H9 (cell line): ENCODE data around the gene UMAD1. TPM values are rescaled to one million over a fixed set of nuclear protein-coding genes. Genes with fewer than 3 reads are reported as not detected.

Source experiments
- DNase-seq: peaks from one replicate; pipeline ENCODE4 v3.0.0-alpha.2; 2017
- H2AFZ ChIP-seq: one replicate; pipeline ENCODE4 v1.6.1; 2013; ENCODE audit warnings: mild to moderate bottlenecking, low read length, control low read depth, moderate library complexity
- H2AK5ac ChIP-seq: 2 replicates; pipeline ENCODE4 v1.6.1; 2013; ENCODE audit warnings: low read length, control low read depth, mixed read lengths; ENCODE audit not compliant: insufficient read length
- H2BK120ac ChIP-seq: one replicate; pipeline ENCODE4 v1.6.1; 2013; ENCODE audit warnings: low read depth, mild to moderate bottlenecking, low read length, control low read depth, inconsistent platforms; ENCODE audit not compliant: poor library complexity, severe bottlenecking
- H2BK12ac ChIP-seq: 2 replicates; pipeline ENCODE4 v1.6.1; 2013; ENCODE audit warnings: low read length, control low read depth, mixed read lengths, low read depth; ENCODE audit not compliant: insufficient read length
- H2BK15ac ChIP-seq: 2 replicates; pipeline ENCODE4 v1.6.1; 2013; ENCODE audit warnings: low read depth, low read length, control low read depth
- H2BK20ac ChIP-seq: one replicate; pipeline ENCODE4 v1.6.1; 2013; ENCODE audit warnings: low read depth, mild to moderate bottlenecking, low read length, control low read depth, inconsistent platforms; ENCODE audit not compliant: poor library complexity, severe bottlenecking
- H2BK5ac ChIP-seq: 2 replicates; pipeline ENCODE4 v1.6.1; 2013; ENCODE audit warnings: low read length, control low read depth, mixed read lengths; ENCODE audit not compliant: insufficient read length
- H3K14ac ChIP-seq: 2 replicates; pipeline ENCODE4 v1.6.1; 2013; ENCODE audit warnings: low read length, control low read depth; ENCODE audit not compliant: insufficient read depth
- H3K18ac ChIP-seq: 2 replicates; pipeline ENCODE4 v1.6.1; 2013; ENCODE audit warnings: low read depth, mild to moderate bottlenecking, mixed read lengths, low read length, control low read depth; ENCODE audit not compliant: insufficient read length
- H3K23ac ChIP-seq: 2 replicates; pipeline ENCODE4 v1.6.1; 2013; ENCODE audit warnings: low read length, control low read depth, mixed read lengths, low read depth; ENCODE audit not compliant: insufficient read length
- H3K23me2 ChIP-seq: 2 replicates; pipeline ENCODE4 v1.6.1; 2013; ENCODE audit warnings: low read depth, mild to moderate bottlenecking, mixed read lengths, low read length, control low read depth; ENCODE audit not compliant: insufficient read length, poor library complexity, severe bottlenecking
- H3K27ac ChIP-seq: 2 replicates; pipeline ENCODE4 v1.5.1; 2013; ENCODE audit warnings: low read length, control low read depth, mixed read lengths, low read depth; ENCODE audit not compliant: insufficient read length
- H3K27me3 ChIP-seq: 2 replicates; pipeline ENCODE4 v1.6.1; 2013; ENCODE audit warnings: low read length, control low read depth, inconsistent platforms; ENCODE audit not compliant: insufficient read depth
- H3K4ac ChIP-seq: 2 replicates; pipeline ENCODE4 v1.6.1; 2013; ENCODE audit warnings: low read depth, mild to moderate bottlenecking, control low read depth, inconsistent platforms, low read length, moderate library complexity
- H3K4me1 ChIP-seq: 2 replicates; pipeline ENCODE4 v1.6.1; 2013; ENCODE audit warnings: low read length, control low read depth, inconsistent platforms; ENCODE audit not compliant: insufficient read depth
- H3K4me2 ChIP-seq: 2 replicates; pipeline ENCODE4 v1.6.1; 2013; ENCODE audit warnings: low read length, control low read depth, mixed read lengths; ENCODE audit not compliant: insufficient read length, insufficient read depth
- H3K56ac ChIP-seq: 2 replicates; pipeline ENCODE4 v1.6.1; 2013; ENCODE audit warnings: low read depth, mild to moderate bottlenecking, mixed read lengths, low read length, control low read depth; ENCODE audit not compliant: insufficient read length
- H3K79me1 ChIP-seq: 2 replicates; pipeline ENCODE4 v1.6.1; 2013; ENCODE audit warnings: low read depth, mild to moderate bottlenecking, moderate library complexity, low read length, control low read depth, inconsistent platforms; ENCODE audit not compliant: insufficient read depth, poor library complexity, severe bottlenecking
- H3K79me2 ChIP-seq: 2 replicates; pipeline ENCODE4 v1.6.1; 2013; ENCODE audit warnings: low read length, control low read depth, inconsistent platforms; ENCODE audit not compliant: insufficient read depth
- H3K9ac ChIP-seq: 2 replicates; pipeline ENCODE4 v1.6.1; 2013; ENCODE audit warnings: low read length, control low read depth, mixed read lengths; ENCODE audit not compliant: insufficient read length; ENCODE audit errors: extremely low read depth
- H3K9me3 ChIP-seq: one replicate; pipeline ENCODE4 v1.6.1; 2013; ENCODE audit warnings: low read depth, low read length, inconsistent platforms; ENCODE audit not compliant: control insufficient read depth
- H3T11ph ChIP-seq: one replicate; pipeline ENCODE4 v1.6.1; 2013; ENCODE audit warnings: mild to moderate bottlenecking, low read length, control low read depth, inconsistent platforms
- H4K20me1 ChIP-seq: one replicate; pipeline ENCODE4 v1.6.1; 2013; ENCODE audit not compliant: control insufficient read depth, insufficient read length, insufficient read depth
- H4K5ac ChIP-seq: 2 replicates; pipeline ENCODE4 v1.6.1; 2013; ENCODE audit warnings: low read depth, mild to moderate bottlenecking, mixed read lengths, low read length, control low read depth; ENCODE audit not compliant: insufficient read length
- H4K8ac ChIP-seq: replicated peaks from 2 replicates; pipeline ENCODE4 v1.6.1; 2013; ENCODE audit warnings: low read length, control low read depth, mixed read lengths, low read depth; ENCODE audit not compliant: insufficient read length
- H4K91ac ChIP-seq: 2 replicates; pipeline ENCODE4 v1.6.1; 2013; ENCODE audit warnings: low read depth, mild to moderate bottlenecking, moderate library complexity, mixed read lengths, low read length, control low read depth; ENCODE audit not compliant: insufficient read length
- H3K27ac Mint-ChIP-seq, 3 experiments: 2 replicates in 2 of 3; 3 replicates in 1 of 3; pipeline ENCODE4 v1.8.0; 2020 to 2021; ENCODE audit warnings: mixed read lengths in 3 of 3, mild to moderate bottlenecking in 1 of 3, moderate library complexity in 1 of 3
- H3K27me3 Mint-ChIP-seq: 2 replicates; pipeline ENCODE4 v1.8.0; 2021; ENCODE audit warnings: low read depth, mild to moderate bottlenecking, moderate library complexity, mixed read lengths
- H3K36me3 Mint-ChIP-seq, 3 experiments: 2 replicates in 2 of 3; 3 replicates in 1 of 3; pipeline ENCODE4 v1.8.0; 2020 to 2021; ENCODE audit warnings: low read depth in 3 of 3, mixed read lengths in 3 of 3; ENCODE audit not compliant: insufficient read depth in 1 of 3
- H3K4me1 Mint-ChIP-seq, 2 experiments: 2 replicates each; pipeline ENCODE4 v1.8.0; 2020; ENCODE audit warnings: mixed read lengths in 2 of 2
- H3K4me3 Mint-ChIP-seq, 2 experiments: 2 replicates in 1 of 2; 3 replicates in 1 of 2; pipeline ENCODE4 v1.8.0; 2020 to 2021; ENCODE audit warnings: mild to moderate bottlenecking in 2 of 2, mixed read lengths in 2 of 2, moderate library complexity in 1 of 2
- H3K9me3 Mint-ChIP-seq, 2 experiments: 2 replicates in 1 of 2; 3 replicates in 1 of 2; pipeline ENCODE4 v1.8.0; 2020; ENCODE audit warnings: mild to moderate bottlenecking in 2 of 2, mixed read lengths in 2 of 2, moderate library complexity in 1 of 2
- CTCF ChIP-seq: fragments of 200-600 bp; sonication (generic); conservative IDR thresholded peaks from 3 replicates; pipeline ENCODE4 v1.8.0; 2021; ENCODE audit warnings: antibody characterized with exemption, mild to moderate bottlenecking
- WGBS: extraction: QIAGEN DNeasy Blood & Tissue Kit; methylation state at CpG from one replicate; pipeline ENCODE4 v1.1.7; 2013; ENCODE audit warnings: missing lambda C conversion rate, low lambda C conversion rate, mixed read lengths; ENCODE audit not compliant: insufficient read length; ENCODE audit errors: extremely low coverage; 5-methylcytosine and 5-hydroxymethylcytosine counted together
- total RNA-seq: library from RNA; stranded (reverse); gene quantifications from 2 replicates; pipeline ENCODE4 v1.2.1, GENCODE V29; 2021

The UMAD1 gene
- total RNA-seq, 1 experiment from 2014 or later = 8.9 TPM

DNA sequence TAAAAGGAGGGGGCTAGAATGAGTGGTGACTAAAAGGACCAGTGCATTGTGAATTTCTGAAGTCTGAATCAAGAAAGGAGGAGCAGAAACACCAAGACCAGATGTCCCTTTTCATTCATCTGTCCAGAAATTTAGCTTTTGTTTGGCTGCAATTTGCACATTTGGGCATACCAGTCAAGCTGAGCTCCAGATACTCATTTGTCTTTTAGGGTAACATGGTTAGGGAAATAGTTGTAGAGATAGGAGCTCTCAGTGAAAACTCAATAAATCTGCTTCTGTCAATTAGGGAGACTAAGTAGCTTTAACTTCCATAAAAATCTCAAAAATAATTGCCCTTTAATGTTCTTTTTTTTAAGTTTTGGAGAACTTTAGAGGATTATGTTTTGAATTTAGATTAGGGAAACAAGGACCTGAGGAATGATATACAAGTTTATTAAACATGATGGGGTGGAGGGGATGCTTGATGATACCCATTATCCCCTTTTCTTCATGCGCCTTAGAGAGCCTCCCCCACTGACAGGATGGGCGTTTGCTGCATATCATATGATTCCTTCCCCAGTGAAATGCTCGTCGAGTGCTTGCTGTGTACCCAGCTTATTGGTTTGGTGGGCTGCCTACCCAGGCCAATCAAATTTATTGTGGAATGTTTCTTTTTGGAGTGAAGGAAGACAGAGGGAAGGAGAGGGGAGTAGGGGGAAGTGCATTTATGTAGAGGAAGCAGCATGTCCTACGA is 128.6 kb downstream of the UMAD1 start:
- Histone ChIP-seq H3K23me2 (no peaks in the 10 kb centered on the region), H3K56ac (no peak overlapping the region), H3T11ph (no peak overlapping the region), H3K9me3 (no peaks in the 10 kb centered on the region), H2BK20ac (no peak overlapping the region), H3K4ac (no peak overlapping the region), H3K79me2 (no peaks in the 10 kb centered on the region), H3K9ac (no peak overlapping the region), H3K18ac (no peak overlapping the region), H3K4me1 (peaks cover 10% of the 10 kb centered on the region), H4K5ac (no peak overlapping the region), H3K4me2 (no peak overlapping the region), H2BK120ac (no peak overlapping the region), H3K79me1 (no peaks in the 10 kb centered on the region), H3K27me3 (no peaks in the 10 kb centered on the region), H3K23ac (no peak overlapping the region), H2AFZ (no peak overlapping the region), H4K8ac (no peak overlapping the region), H4K91ac (no peak overlapping the region), H3K27ac (no peak overlapping the region), H2BK5ac (no peak overlapping the region), H2AK5ac (no peak overlapping the region), H3K14ac (no peak overlapping the region), H4K20me1 (no peaks in the 10 kb centered on the region), H2BK15ac (no peak overlapping the region), H2BK12ac (no peak overlapping the region)
- Mint-ChIP-seq H3K27me3 (no peaks in the 10 kb centered on the region), H3K9me3 (no peaks in the 10 kb centered on the region), H3K36me3 (no peaks in the 10 kb centered on the region), H3K4me1 (peaks cover 20 to 21% of the 10 kb centered on the region in 2 experiments), H3K4me3 (no peak overlapping the region), H3K27ac (peak overlapping the region in 1 of 3 experiments; percentile 80; a peak in 3 of 7 replicates)
- DNase-seq = no peak
- no peak for TF ChIP-seq CTCF
- no CpG with 5 or more reads among the region's 5 CpGs for WGBS
